ENCODE measurements around the gene PPIE. TPM values are rescaled to one million over a fixed set of nuclear protein-coding genes. Genes with fewer than 3 reads are reported as not detected.
A peak's percentile ranks its signal among the peaks of the same experiment; 100 is the strongest.

Gene PPIE
- total and polyA plus RNA-seq, 2 of the 13 experiments (the other 11 are each of a cell fraction or from before 2014, with no cell fraction given), result 15.3 to 26.3 TPM

DNA sequence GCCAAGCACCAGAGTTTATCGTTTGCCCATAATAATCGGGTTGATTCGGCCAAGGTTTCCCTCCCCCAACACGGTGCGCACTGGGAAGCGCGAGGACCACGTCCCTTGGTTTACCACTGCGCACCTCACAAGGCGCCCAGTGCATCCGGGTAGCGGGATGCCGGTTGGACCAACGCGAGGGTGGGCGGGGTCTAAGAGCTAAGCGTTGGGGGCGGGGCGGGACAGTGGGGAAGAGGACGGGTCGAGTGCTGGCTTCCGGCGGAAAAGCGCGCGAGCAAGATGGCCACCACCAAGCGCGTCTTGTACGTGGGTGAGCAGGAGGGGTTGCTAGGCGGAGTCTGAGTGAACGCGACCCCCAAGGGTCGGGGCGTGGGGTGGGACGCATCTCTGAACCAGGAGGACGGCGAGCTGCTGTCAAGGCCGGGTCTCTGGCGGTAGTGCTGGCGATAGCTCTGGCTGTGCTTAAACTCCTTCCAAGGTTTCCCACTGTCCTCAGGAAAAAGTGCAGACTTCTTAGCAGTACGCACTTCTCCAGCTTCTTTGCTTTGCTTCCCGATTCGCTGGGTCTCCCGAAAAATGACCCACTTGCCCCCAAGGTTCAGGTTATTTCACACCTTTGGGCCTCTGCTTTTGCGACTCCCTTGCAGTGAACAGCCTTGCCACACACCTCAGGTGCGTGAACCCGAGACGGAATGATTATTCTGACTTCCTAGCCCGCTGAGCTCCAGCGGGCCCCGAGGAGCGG, at the start of gene PPIE (continued):
- TF ChIP-seq, protein P1, sequence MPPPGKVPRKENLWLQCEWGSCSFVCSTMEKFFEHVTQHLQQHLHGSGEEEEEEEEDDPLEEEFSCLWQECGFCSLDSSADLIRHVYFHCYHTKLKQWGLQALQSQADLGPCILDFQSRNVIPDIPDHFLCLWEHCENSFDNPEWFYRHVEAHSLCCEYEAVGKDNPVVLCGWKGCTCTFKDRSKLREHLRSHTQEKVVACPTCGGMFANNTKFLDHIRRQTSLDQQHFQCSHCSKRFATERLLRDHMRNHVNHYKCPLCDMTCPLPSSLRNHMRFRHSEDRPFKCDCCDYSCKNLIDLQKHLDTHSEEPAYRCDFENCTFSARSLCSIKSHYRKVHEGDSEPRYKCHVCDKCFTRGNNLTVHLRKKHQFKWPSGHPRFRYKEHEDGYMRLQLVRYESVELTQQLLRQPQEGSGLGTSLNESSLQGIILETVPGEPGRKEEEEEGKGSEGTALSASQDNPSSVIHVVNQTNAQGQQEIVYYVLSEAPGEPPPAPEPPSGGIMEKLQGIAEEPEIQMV (CRISPR knock-in tag; IDR thresholded peaks at IDR 0.05; ENCODE audit: low read depth), result no peak
- TF ChIP-seq, protein P2, sequence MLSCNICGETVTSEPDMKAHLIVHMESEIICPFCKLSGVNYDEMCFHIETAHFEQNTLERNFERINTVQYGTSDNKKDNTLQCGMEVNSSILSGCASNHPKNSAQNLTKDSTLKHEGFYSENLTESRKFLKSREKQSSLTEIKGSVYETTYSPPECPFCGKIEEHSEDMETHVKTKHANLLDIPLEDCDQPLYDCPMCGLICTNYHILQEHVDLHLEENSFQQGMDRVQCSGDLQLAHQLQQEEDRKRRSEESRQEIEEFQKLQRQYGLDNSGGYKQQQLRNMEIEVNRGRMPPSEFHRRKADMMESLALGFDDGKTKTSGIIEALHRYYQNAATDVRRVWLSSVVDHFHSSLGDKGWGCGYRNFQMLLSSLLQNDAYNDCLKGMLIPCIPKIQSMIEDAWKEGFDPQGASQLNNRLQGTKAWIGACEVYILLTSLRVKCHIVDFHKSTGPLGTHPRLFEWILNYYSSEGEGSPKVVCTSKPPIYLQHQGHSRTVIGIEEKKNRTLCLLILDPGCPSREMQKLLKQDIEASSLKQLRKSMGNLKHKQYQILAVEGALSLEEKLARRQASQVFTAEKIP (CRISPR knock-in tag; IDR thresholded peaks at IDR 0.05; ENCODE audit: borderline replicate concordance), result no peak
- TF ChIP-seq, protein P3, sequence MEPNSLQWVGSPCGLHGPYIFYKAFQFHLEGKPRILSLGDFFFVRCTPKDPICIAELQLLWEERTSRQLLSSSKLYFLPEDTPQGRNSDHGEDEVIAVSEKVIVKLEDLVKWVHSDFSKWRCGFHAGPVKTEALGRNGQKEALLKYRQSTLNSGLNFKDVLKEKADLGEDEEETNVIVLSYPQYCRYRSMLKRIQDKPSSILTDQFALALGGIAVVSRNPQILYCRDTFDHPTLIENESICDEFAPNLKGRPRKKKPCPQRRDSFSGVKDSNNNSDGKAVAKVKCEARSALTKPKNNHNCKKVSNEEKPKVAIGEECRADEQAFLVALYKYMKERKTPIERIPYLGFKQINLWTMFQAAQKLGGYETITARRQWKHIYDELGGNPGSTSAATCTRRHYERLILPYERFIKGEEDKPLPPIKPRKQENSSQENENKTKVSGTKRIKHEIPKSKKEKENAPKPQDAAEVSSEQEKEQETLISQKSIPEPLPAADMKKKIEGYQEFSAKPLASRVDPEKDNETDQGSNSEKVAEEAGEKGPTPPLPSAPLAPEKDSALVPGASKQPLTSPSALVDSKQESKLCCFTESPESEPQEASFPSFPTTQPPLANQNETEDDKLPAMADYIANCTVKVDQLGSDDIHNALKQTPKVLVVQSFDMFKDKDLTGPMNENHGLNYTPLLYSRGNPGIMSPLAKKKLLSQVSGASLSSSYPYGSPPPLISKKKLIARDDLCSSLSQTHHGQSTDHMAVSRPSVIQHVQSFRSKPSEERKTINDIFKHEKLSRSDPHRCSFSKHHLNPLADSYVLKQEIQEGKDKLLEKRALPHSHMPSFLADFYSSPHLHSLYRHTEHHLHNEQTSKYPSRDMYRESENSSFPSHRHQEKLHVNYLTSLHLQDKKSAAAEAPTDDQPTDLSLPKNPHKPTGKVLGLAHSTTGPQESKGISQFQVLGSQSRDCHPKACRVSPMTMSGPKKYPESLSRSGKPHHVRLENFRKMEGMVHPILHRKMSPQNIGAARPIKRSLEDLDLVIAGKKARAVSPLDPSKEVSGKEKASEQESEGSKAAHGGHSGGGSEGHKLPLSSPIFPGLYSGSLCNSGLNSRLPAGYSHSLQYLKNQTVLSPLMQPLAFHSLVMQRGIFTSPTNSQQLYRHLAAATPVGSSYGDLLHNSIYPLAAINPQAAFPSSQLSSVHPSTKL (CRISPR knock-in tag; IDR thresholded peaks at IDR 0.05), result no peak
- TF ChIP-seq ZNF451 (CRISPR knock-in tag; IDR thresholded peaks at IDR 0.05) (no peak), AHR (CRISPR knock-in tag; IDR thresholded peaks at IDR 0.05) (no peak), KMT2A (CRISPR knock-in tag; IDR thresholded peaks at IDR 0.05) (0 out of 2 replicates have a peak, but pooled peaks have one; percentile 30), ZNF782 (CRISPR knock-in tag; IDR thresholded peaks at IDR 0.05; ENCODE audit: borderline replicate concordance) (no peak), FOXA1 (IDR thresholded peaks at IDR 0.05) (no peak), FOXA1 (CRISPR knock-in tag; IDR thresholded peaks at IDR 0.05) (no peak), ATF1 (CRISPR knock-in tag; IDR thresholded peaks at IDR 0.05) (no peak), DNMT1 (CRISPR knock-in tag; IDR thresholded peaks at IDR 0.05) (no peak), FOXM1 (CRISPR knock-in tag; IDR thresholded peaks at IDR 0.05) (no peak), TARDBP (CRISPR knock-in tag; IDR thresholded peaks at IDR 0.05) (no peak), GABPB1 (CRISPR knock-in tag; IDR thresholded peaks at IDR 0.05) (peak; percentile 88), ERF (CRISPR knock-in tag; IDR thresholded peaks at IDR 0.05) (no peak), ZFP36L2 (CRISPR knock-in tag; IDR thresholded peaks at IDR 0.05) (no peak), ZNF788 (CRISPR knock-in tag; IDR thresholded peaks at IDR 0.05; ENCODE audit: borderline replicate concordance) (0 out of 2 replicates have a peak, but pooled peaks have one; percentile 23), ZFP62 (CRISPR knock-in tag; IDR thresholded peaks at IDR 0.05) (no peak), ZNF160 (CRISPR knock-in tag; IDR thresholded peaks at IDR 0.05) (0 out of 2 replicates have a peak, but pooled peaks have one; percentile 16), RXRB (CRISPR knock-in tag; IDR thresholded peaks at IDR 0.05; ENCODE audit: borderline replicate concordance) (no peak)
- TF ChIP-seq, protein P4, sequence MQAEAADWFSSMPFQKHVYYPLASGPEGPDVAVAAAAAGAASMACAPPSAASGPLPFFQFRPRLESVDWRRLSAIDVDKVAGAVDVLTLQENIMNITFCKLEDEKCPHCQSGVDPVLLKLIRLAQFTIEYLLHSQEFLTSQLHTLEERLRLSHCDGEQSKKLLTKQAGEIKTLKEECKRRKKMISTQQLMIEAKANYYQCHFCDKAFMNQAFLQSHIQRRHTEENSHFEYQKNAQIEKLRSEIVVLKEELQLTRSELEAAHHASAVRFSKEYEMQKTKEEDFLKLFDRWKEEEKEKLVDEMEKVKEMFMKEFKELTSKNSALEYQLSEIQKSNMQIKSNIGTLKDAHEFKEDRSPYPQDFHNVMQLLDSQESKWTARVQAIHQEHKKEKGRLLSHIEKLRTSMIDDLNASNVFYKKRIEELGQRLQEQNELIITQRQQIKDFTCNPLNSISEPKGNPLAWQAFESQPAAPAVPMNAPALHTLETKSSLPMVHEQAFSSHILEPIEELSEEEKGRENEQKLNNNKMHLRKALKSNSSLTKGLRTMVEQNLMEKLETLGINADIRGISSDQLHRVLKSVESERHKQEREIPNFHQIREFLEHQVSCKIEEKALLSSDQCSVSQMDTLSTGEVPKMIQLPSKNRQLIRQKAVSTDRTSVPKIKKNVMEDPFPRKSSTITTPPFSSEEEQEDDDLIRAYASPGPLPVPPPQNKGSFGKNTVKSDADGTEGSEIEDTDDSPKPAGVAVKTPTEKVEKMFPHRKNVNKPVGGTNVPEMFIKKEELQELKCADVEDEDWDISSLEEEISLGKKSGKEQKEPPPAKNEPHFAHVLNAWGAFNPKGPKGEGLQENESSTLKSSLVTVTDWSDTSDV (CRISPR knock-in tag; IDR thresholded peaks at IDR 0.05), result no peak
